Chondrocyte (in vitro differentiated cells): ENCODE data around the gene CARF. TPM values are rescaled to one million over a fixed set of nuclear protein-coding genes. Genes with fewer than 3 reads are reported as not detected.
A peak's percentile ranks its signal among the peaks of the same experiment; 100 is the strongest.
"Not testable (repeated sequence)": the region's sequence is repeated elsewhere in the genome, so short reads cannot be mapped to it uniquely, and the experiment has no call there.

Experiments
- DNase-seq: peaks from one replicate; pipeline ENCODE4 v3.0.0; 2021; ENCODE audit warnings: mixed read lengths, low spot score
- H3K27ac Mint-ChIP-seq: one replicate; pipeline ENCODE4 v1.8.0; 2021; ENCODE audit warnings: mild to moderate bottlenecking, moderate library complexity, mixed read lengths; ENCODE audit not compliant: unreplicated experiment
- H3K27me3 Mint-ChIP-seq: 2 replicates; pipeline ENCODE4 v1.8.0; 2021; ENCODE audit warnings: low read depth, mixed read lengths
- H3K36me3 Mint-ChIP-seq: 2 replicates; pipeline ENCODE4 v1.8.0; 2021; ENCODE audit warnings: low read depth, mixed read lengths
- H3K4me1 Mint-ChIP-seq: 2 replicates; pipeline ENCODE4 v1.8.0; 2021; ENCODE audit warnings: low read depth, mild to moderate bottlenecking, mixed read lengths
- H3K4me3 Mint-ChIP-seq: one replicate; pipeline ENCODE4 v1.8.0; 2021; ENCODE audit warnings: mild to moderate bottlenecking, moderate library complexity, mixed read lengths; ENCODE audit not compliant: unreplicated experiment
- H3K9me3 Mint-ChIP-seq: 2 replicates; pipeline ENCODE4 v1.8.0; 2021; ENCODE audit warnings: low read depth, mixed read lengths
- CTCF ChIP-seq: fragments of 200-600 bp; sonication (generic); IDR thresholded peaks from 2 replicates; pipeline ENCODE4 v1.5.0; 2021; ENCODE audit warnings: antibody characterized with exemption, mild to moderate bottlenecking, moderate library complexity
- total RNA-seq: library from RNA; stranded (reverse); gene quantifications from 3 replicates; pipeline ENCODE4 v1.2.1, GENCODE V29; 2021

Gene CARF
- total RNA-seq, 1 donor from 2014 or later, result 8.4 TPM

DNA sequence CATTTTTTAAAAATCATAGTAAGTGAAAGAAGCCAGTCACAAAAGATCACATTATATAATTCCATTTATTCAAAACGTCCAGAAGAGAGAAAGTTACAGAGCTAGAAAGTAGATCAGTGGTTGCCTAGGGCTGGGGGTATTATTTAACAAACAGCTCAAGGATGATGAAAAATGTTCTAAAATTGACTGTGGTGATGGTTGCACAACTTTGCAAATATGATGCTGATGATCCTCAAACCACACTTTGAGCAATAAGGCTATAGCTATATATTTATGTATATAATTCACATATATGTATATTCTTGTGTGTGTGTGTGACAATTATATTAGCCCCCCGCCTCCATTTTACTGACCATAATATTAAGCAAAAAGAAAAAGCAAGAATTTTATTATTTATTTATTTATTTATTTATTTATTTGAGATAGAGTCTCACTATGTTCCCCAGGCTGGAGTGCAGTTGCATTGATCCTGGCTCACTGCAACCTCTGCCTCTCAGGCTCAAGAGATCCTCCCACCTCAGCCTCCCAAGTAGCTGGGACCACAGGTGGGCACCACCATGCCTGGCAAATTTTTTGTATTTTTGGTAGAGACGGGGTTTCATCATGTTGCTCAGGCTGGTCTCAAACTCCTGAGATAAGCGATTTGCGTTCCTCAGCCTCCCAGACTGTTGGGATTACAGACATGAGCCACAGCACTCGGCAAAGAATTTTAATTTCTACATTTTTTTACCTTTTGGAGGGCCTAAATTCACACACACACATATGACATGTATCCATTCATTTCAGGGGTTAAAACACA lies 2.5 kb upstream of the CARF start:
- Mint-ChIP-seq H3K4me1 (peaks cover 24% of the 10 kb centered on the region), H3K4me3 (peak overlapping the region; percentile 97), H3K36me3 (peaks cover 7% of the 10 kb centered on the region), H3K27me3 (no peaks in the 10 kb centered on the region), H3K27ac (no peak overlapping the region), H3K9me3 (peaks cover 6% of the 10 kb centered on the region)
- TF ChIP-seq CTCF, result no peak
- DNase-seq, result no peak

GRCh38 chr2:202910250-202910649 lies 1.8 kb upstream of the CARF start:
- Mint-ChIP-seq H3K4me1 (peaks cover 24% of the 10 kb centered on the region), H3K4me3 (peak overlapping the region; percentile 97)
- H3K9me3 Mint-ChIP-seq, H3K27ac Mint-ChIP-seq, H3K27me3 Mint-ChIP-seq, H3K36me3 Mint-ChIP-seq, DNase-seq: not testable (repeated sequence)

DNA sequence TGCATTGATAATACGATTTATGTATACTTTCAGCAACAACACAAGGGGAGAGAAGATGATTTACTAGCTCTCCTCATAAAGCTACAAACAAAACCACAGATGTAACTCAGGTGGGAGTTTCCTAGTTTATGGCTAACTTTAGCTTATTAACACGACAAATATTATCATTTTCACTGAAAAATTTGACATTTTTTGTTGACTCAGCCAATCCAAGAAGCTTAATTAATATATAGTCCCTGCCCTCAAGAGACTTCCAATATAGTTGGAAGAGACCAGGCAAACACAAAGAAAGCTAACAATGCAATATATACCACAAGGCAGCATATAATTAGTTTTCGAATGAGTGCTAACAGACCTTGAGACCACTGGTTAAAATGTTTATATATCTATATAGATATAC lies 1.4 kb upstream of the CARF start:
- Mint-ChIP-seq H3K9me3 (peaks cover under 1% of the 10 kb centered on the region), H3K4me1 (peaks cover 24% of the 10 kb centered on the region), H3K27me3 (no peaks in the 10 kb centered on the region), H3K27ac (no peak overlapping the region), H3K36me3 (peaks cover under 1% of the 10 kb centered on the region), H3K4me3 (peak overlapping the region; percentile 97)
- no peak for TF ChIP-seq CTCF
- DNase-seq, result no peak

DNA sequence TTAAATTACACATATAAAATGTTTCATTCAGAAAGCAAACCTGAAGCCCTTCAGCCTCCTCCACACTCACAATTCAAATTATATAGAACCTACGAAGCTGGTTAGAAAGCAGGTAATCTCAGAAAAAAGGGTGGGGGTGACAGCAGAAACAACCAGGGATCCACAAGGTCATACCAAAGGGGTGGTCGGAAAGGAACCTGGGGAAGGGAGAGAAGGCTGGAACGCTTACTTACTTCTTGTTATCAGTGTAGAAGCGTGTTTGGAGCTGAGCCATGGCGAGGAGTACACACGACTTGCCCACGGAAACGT lies 918 bp upstream of the CARF start:
- no peak for DNase-seq
- peaks cover 24% of the 10 kb centered on the region for H3K4me1 Mint-ChIP-seq
- no peaks in the 10 kb centered on the region for H3K27me3 Mint-ChIP-seq
- H3K9me3 Mint-ChIP-seq, result no peaks in the 10 kb centered on the region
- no peak for TF ChIP-seq CTCF
- peak overlapping the region; percentile 97 for H3K4me3 Mint-ChIP-seq
- peak overlapping the region; percentile 95 for H3K27ac Mint-ChIP-seq
- H3K36me3 Mint-ChIP-seq, result no peaks in the 10 kb centered on the region

GRCh38 chr2:202912342-202913201 lies 497 bp downstream of the CARF start:
- DNase-seq, H3K9me3 Mint-ChIP-seq, H3K36me3 Mint-ChIP-seq, H3K27me3 Mint-ChIP-seq: not testable (repeated sequence)
- Mint-ChIP-seq H3K4me1 (peaks cover 24% of the 10 kb centered on the region), H3K4me3 (peak overlapping the region; percentile 97), H3K27ac (peak overlapping the region; percentile 95)

DNA sequence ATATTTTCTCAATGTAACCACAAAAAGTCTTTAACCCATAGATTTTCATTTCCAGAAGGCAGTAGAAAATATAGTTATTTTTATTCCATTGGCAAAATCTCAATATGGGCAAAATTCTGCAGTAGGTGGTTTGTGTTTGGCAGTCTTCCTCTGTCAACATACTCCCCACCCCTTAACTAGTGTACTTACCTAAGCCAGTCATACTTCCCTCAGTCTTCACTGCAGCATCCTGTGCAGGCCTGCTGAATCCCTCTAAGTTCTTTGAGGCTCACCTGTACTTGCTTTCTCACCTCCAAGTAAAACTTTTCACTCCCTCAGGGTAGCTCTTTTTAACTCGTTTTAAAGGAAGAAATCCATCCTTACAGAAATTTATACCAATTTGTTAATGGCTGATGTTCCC lies 6.8 kb downstream of the CARF start:
- H3K36me3 Mint-ChIP-seq, result peaks cover 9% of the 10 kb centered on the region
- H3K4me1 Mint-ChIP-seq, result no peaks in the 10 kb centered on the region
- peaks cover 5% of the 10 kb centered on the region for H3K9me3 Mint-ChIP-seq
- H3K4me3 Mint-ChIP-seq, result no peak overlapping the region
- no peak for DNase-seq
- no peaks in the 10 kb centered on the region for H3K27me3 Mint-ChIP-seq
- TF ChIP-seq CTCF, result no peak
- no peak overlapping the region for H3K27ac Mint-ChIP-seq
